HL-60 (cell line): ENCODE measurements around the gene WDR7.

Source experiments
- DNase-seq, 2 experiments: peaks; one replicate each; pipeline ENCODE4 v3.0.0-alpha.2; 2010 to 2020; ENCODE audit warnings: low read depth in 1 of 2, low spot score in 1 of 2
- H3K27ac ChIP-seq: fragments of 250-450 bp; sonication (Bioruptor Pico); replicated peaks from 2 replicates; pipeline ENCODE4 v1.5.1; 2020; ENCODE audit warnings: mild to moderate bottlenecking, moderate library complexity
- H3K27me3 ChIP-seq: fragments of 250-450 bp; sonication (Bioruptor Pico); 2 replicates; pipeline ENCODE4 v1.5.1; 2021; ENCODE audit warnings: mild to moderate bottlenecking, moderate library complexity; ENCODE audit not compliant: insufficient read depth, poor library complexity, severe bottlenecking
- H3K4me3 ChIP-seq: replicated peaks from 2 replicates; pipeline ENCODE4 v1.5.1; 2011; ENCODE audit warnings: mild to moderate bottlenecking, control low read depth, low read length; ENCODE audit not compliant: insufficient read depth
- CTCF ChIP-seq: IDR thresholded peaks from one replicate; pipeline ENCODE4 v1.5.1; 2011; ENCODE audit warnings: low read length, control low read depth, inconsistent platforms; ENCODE audit not compliant: insufficient read depth
- GABPA ChIP-seq: IDR thresholded peaks from 2 replicates; pipeline ENCODE4 v1.6.1; 2012; ENCODE audit warnings: low read depth
- POLR2AphosphoS5 ChIP-seq: IDR thresholded peaks from 2 replicates; pipeline ENCODE4 v1.6.1; 2012; ENCODE audit warnings: low read depth
- REST ChIP-seq: IDR thresholded peaks from 2 replicates; pipeline ENCODE4 v1.6.1; 2012; ENCODE audit warnings: low read depth; ENCODE audit not compliant: insufficient replicate concordance
- SPI1 ChIP-seq: IDR thresholded peaks from 2 replicates; pipeline ENCODE4 v1.6.1; 2012; ENCODE audit warnings: low read depth, mild to moderate bottlenecking, borderline replicate concordance

Gene WDR7

DNA sequence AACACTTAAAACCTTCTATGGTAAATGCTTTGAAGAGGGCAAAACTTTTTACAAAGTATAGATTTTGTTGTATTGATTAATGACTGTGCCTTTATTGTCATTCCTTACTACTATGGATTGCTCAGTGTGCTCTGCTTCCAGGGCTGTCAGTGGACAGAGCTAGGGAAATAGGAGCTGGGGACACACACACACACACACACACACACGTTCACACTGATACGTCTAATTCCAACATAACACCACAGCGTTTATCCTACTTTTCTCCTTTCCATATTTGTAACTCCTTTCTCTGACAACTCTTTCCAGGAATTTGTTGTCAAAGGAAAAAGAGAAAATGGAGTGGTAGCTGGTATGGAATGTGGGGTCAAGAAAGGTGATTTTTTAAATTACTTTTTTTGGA is 21.8 kb downstream of the WDR7 start:
- no peak for TF ChIP-seq CTCF
- TF ChIP-seq GABPA = no peak
- TF ChIP-seq POLR2AphosphoS5 = no peak
- no peak for TF ChIP-seq SPI1
- no peak for TF ChIP-seq REST
- Histone ChIP-seq H3K4me3 (no peak overlapping the region), H3K27ac (no peak overlapping the region), H3K27me3 (no peaks in the 10 kb centered on the region)
- no peak for DNase-seq

DNA sequence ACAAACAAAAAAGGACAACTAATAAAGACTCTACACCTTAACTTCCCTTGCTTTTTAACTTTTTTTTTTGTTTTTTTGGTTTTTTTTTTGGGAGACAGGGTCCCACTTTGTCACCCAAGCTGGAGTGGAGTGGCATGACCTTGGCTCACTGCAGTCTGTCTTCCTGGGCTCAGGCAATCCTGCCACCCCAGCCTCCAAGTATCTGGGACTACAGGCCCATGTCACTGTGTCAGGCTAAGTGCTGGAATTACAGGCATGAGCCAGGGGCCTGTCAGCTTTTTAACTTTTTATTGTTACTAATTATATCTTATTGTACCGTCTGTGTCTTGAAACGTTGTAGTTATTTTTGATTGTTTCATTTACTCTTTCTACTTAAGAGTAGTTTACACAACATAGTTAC is 25.5 kb downstream of the WDR7 start:
- H3K27me3 ChIP-seq = no peaks in the 10 kb centered on the region
- H3K4me3 ChIP-seq = no peak overlapping the region
- no peak for DNase-seq
- H3K27ac ChIP-seq = no peak overlapping the region
- no peak for TF ChIP-seq CTCF
- no peak for TF ChIP-seq REST

DNA sequence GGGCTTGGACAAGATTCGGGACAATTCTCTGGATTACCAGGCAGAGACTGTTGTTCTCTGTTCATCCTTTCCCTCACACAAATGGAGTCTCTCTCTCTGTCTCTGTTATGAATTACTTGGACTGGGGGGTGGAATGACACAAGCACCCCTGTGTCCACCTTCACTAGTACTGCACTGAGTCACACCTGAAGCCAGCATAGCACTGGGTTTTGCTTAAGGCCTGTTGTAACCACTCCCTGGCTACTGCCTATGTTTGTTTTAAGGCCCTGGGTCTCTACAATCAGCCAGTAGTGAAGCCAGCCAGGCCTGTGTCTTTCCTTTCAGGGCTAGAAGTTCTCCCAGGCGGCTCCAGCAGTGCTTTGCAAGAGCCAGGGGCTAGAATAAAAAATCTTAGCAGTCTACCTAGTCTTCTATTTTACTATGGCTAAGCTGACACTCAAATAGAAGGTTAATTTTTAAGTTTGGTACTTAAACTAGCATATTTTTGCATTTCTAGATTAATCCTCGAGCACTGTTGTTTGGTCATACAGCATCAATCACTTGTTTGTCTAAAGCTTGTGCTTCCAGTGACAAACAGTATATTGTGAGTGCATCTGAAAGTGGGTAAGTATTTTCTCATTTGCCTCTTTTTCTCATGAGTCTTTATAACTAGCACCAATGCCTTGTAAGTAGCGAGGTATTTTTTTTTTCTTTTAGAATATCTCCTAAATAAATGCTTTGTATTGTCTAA is 27.8 kb downstream of the WDR7 start:
- H3K4me3 ChIP-seq = no peak overlapping the region
- TF ChIP-seq REST (no peak), POLR2AphosphoS5 (no peak), CTCF (no peak), GABPA (no peak), SPI1 (no peak)
- DNase-seq = no peak
- H3K27me3 ChIP-seq = no peaks in the 10 kb centered on the region
- no peak overlapping the region for H3K27ac ChIP-seq
